ENCODE data around the gene LRRC9.
A peak's percentile ranks its signal among the peaks of the same experiment; 100 is the strongest.

LRRC9 gene

GRCh38 chr14:59969319-59969718 lies 49.4 kb downstream of the LRRC9 start:
- DNase-seq (ENCODE audit: low read depth, low spot score) = peak; percentile 10
- no peak overlapping the region for H3K4me3 ChIP-seq (ENCODE audit: low read depth, low read length)
- in situ Hi-C loops (cut with HindIII; ENCODE audit: low sequenced_read_pairs) = no loop called here
- TF ChIP-seq CTCF (IDR thresholded peaks at IDR 0.05; ENCODE audit: low read depth, low read length) = no peak

- no peak for DNase-seq (ENCODE audit: low read depth, low spot score)
- H3K4me3 ChIP-seq (ENCODE audit: low read depth, low read length) = no peak overlapping the region
- TF ChIP-seq CTCF (IDR thresholded peaks at IDR 0.05; ENCODE audit: low read depth, low read length) = no peak
- in situ Hi-C loops (cut with HindIII; ENCODE audit: low sequenced_read_pairs) = no loop called here
Measured at GRCh38 chr14:59981564-59981963, 61.6 kb downstream of the LRRC9 start.

GRCh38 chr14:59983048-59983447 lies 63.1 kb downstream of the LRRC9 start:
- in situ Hi-C loops (cut with HindIII; ENCODE audit: low sequenced_read_pairs) = no loop called here
- TF ChIP-seq CTCF (IDR thresholded peaks at IDR 0.05; ENCODE audit: low read depth, low read length) = no peak

GRCh38 chr14:59986556-59987059 lies 66.7 kb downstream of the LRRC9 start:
- no peak for TF ChIP-seq CTCF (IDR thresholded peaks at IDR 0.05; ENCODE audit: low read depth, low read length)
- in situ Hi-C loops (cut with HindIII; ENCODE audit: low sequenced_read_pairs) = no loop called here
- no peak for DNase-seq (ENCODE audit: low read depth, low spot score)
- H3K4me3 ChIP-seq (ENCODE audit: low read depth, low read length) = no peak overlapping the region

More at GRCh38 chr14:59983048-59983447, 63.1 kb downstream of the LRRC9 start:
- H3K4me3 ChIP-seq (ENCODE audit: low read depth, low read length) = no peak overlapping the region
- no peak for DNase-seq (ENCODE audit: low read depth, low spot score)

- no peak overlapping the region for H3K4me3 ChIP-seq (ENCODE audit: low read depth, low read length)
- DNase-seq (ENCODE audit: low read depth, low spot score) = no peak
- TF ChIP-seq CTCF (IDR thresholded peaks at IDR 0.05; ENCODE audit: low read depth, low read length) = no peak
- in situ Hi-C loops (cut with HindIII; ENCODE audit: low sequenced_read_pairs) = no loop called here
Measured at GRCh38 chr14:59997449-59997848, 77.5 kb downstream of the LRRC9 start.

GRCh38 chr14:59997966-59998365 lies 78.0 kb downstream of the LRRC9 start:
- in situ Hi-C loops (cut with HindIII; ENCODE audit: low sequenced_read_pairs) = no loop called here
- no peak for DNase-seq (ENCODE audit: low read depth, low spot score)
- no peak overlapping the region for H3K4me3 ChIP-seq (ENCODE audit: low read depth, low read length)
- no peak for TF ChIP-seq CTCF (IDR thresholded peaks at IDR 0.05; ENCODE audit: low read depth, low read length)

- in situ Hi-C loops (cut with HindIII; ENCODE audit: low sequenced_read_pairs) = no loop called here
- DNase-seq (ENCODE audit: low read depth, low spot score) = no peak
- H3K4me3 ChIP-seq (ENCODE audit: low read depth, low read length) = no peak overlapping the region
- TF ChIP-seq CTCF (IDR thresholded peaks at IDR 0.05; ENCODE audit: low read depth, low read length) = no peak
Measured at GRCh38 chr14:59998564-59998963, 78.6 kb downstream of the LRRC9 start.
